ENCODE results near the gene SEMA3B.

SEMA3B gene

GRCh38 chr3:50249457-50249856, 19.5 kb upstream of the SEMA3B start:
- no peak overlapping the region for H3K4me3 ChIP-seq (ENCODE audit: low read depth, low read length)
- TF ChIP-seq CTCF (conservative IDR thresholded peaks at IDR 0.05; ENCODE audit: low read depth, low read length) = no peak
- DNase-seq (ENCODE audit: low read depth) = no peak

- no peak overlapping the region for H3K4me3 ChIP-seq (ENCODE audit: low read depth, low read length)
- no peak for TF ChIP-seq CTCF (conservative IDR thresholded peaks at IDR 0.05; ENCODE audit: low read depth, low read length)
- no peak for DNase-seq (ENCODE audit: low read depth)
Observed at GRCh38 chr3:50250514-50250913, 18.4 kb upstream of the SEMA3B start.

- no peak for TF ChIP-seq CTCF (conservative IDR thresholded peaks at IDR 0.05; ENCODE audit: low read depth, low read length)
- peak; percentile 84 for DNase-seq (ENCODE audit: low read depth)
Observed at GRCh38 chr3:50251220-50251619, 17.7 kb upstream of the SEMA3B start.

GRCh38 chr3:50254577-50255250, 14.2 kb upstream of the SEMA3B start:
- no peak for TF ChIP-seq CTCF (conservative IDR thresholded peaks at IDR 0.05; ENCODE audit: low read depth, low read length)
- H3K4me3 ChIP-seq (ENCODE audit: low read depth, low read length) = no peak overlapping the region
- peak; percentile 69 for DNase-seq (ENCODE audit: low read depth)

More at GRCh38 chr3:50251220-50251619, 17.7 kb upstream of the SEMA3B start:
- no peak overlapping the region for H3K4me3 ChIP-seq (ENCODE audit: low read depth, low read length)

GRCh38 chr3:50255251-50255615, 13.7 kb upstream of the SEMA3B start:
- DNase-seq (ENCODE audit: low read depth) = no peak
- H3K4me3 ChIP-seq (ENCODE audit: low read depth, low read length) = no peak overlapping the region
- TF ChIP-seq CTCF (conservative IDR thresholded peaks at IDR 0.05; ENCODE audit: low read depth, low read length) = no peak

- peak; percentile 76 for TF ChIP-seq CTCF (conservative IDR thresholded peaks at IDR 0.05; ENCODE audit: low read depth, low read length)
- peak; percentile 55 for DNase-seq (ENCODE audit: low read depth)
- H3K4me3 ChIP-seq (ENCODE audit: low read depth, low read length) = no peak overlapping the region
Observed at GRCh38 chr3:50256978-50257890, 11.7 kb upstream of the SEMA3B start.
